Smooth muscle cell (in vitro differentiated cells): ENCODE results near the gene FTH1. TPM values are rescaled to one million over a fixed set of nuclear protein-coding genes. Genes with fewer than 3 reads are reported as not detected.

Source experiments
- DNase-seq: peaks from one replicate; lab custom pipeline; 2025; ENCODE audit not compliant: unreplicated experiment; lab: John Stamatoyannopoulos, UW
- H2AFZ ChIP-seq: fragments of 200-600 bp; sonication (generic); 2 replicates; pipeline ENCODE4 v1.6.0; 2016; ENCODE audit warnings: antibody characterized with exemption, low read depth, mild to moderate bottlenecking
- H3F3A ChIP-seq: fragments of 200-600 bp; sonication (generic); 2 replicates; pipeline ENCODE4 v1.6.0; 2017; ENCODE audit warnings: antibody characterized with exemption, low read depth
- H3K27ac ChIP-seq: fragments of 200-600 bp; sonication (generic); 2 replicates; pipeline ENCODE4 v1.5.1; 2016; ENCODE audit warnings: low read depth, mild to moderate bottlenecking
- H3K27me3 ChIP-seq: fragments of 200-600 bp; sonication (generic); 2 replicates; pipeline ENCODE4 v1.6.1; 2016; ENCODE audit warnings: low read depth, mild to moderate bottlenecking
- H3K36me3 ChIP-seq: fragments of 200-600 bp; sonication (generic); 2 replicates; pipeline ENCODE4 v1.5.1; 2016; ENCODE audit warnings: low read depth
- H3K4me1 ChIP-seq: fragments of 200-600 bp; sonication (generic); 2 replicates; pipeline ENCODE4 v1.5.1; 2016; ENCODE audit warnings: low read depth
- H3K4me2 ChIP-seq: fragments of 200-600 bp; sonication (generic); 2 replicates; pipeline ENCODE4 v1.6.0; 2016; ENCODE audit warnings: mild to moderate bottlenecking
- H3K4me3 ChIP-seq: fragments of 200-600 bp; sonication (generic); 2 replicates; pipeline ENCODE4 v1.5.1; 2016; ENCODE audit warnings: mild to moderate bottlenecking
- H3K79me2 ChIP-seq: fragments of 200-600 bp; sonication (generic); 2 replicates; pipeline ENCODE4 v1.6.0; 2016; ENCODE audit warnings: low read depth, mild to moderate bottlenecking
- H3K9ac ChIP-seq: fragments of 200-600 bp; sonication (generic); 2 replicates; pipeline ENCODE4 v1.6.0; 2016; ENCODE audit warnings: low read depth
- H3K9me3 ChIP-seq: fragments of 200-600 bp; sonication (generic); replicated peaks from 2 replicates; pipeline ENCODE4 v1.5.1; 2016; ENCODE audit warnings: low read depth
- H4K20me1 ChIP-seq: fragments of 200-600 bp; sonication (generic); 2 replicates; pipeline ENCODE4 v1.6.0; 2016; ENCODE audit warnings: low read depth
- WGBS: methylation state at CpG from one replicate; pipeline ENCODE4 v1.1.7; 2016; ENCODE audit warnings: low lambda C conversion rate; 5-methylcytosine and 5-hydroxymethylcytosine counted together
- polyA plus RNA-seq: library from polyadenylated mRNA; unstranded; fragments of >200 nt; fragmentation: Nextera tagmentation; extraction: Ambion mirVana; gene quantifications from 2 replicates; pipeline ENCODE4 v1.2.1, GENCODE V29; 2016
- total RNA-seq: library from RNA; depleted of rRNA; stranded (reverse); fragments of >200 nt; gene quantifications from 2 replicates; pipeline ENCODE4 v1.2.3, GENCODE V29; 2014
- TF ChIP-seq, protein P1 (sequence below): fragments of 200-600 bp; sonication (generic); IDR thresholded peaks from 2 replicates; pipeline ENCODE4 v1.5.1; 2017; ENCODE audit warnings: borderline replicate concordance, mild to moderate bottlenecking, antibody characterized with exemption; ENCODE audit not compliant: insufficient read depth, poor library complexity, severe bottlenecking

Gene FTH1
- total and polyA plus RNA-seq, 2 experiments from 2014 or later: 1,173 to 6,048 TPM

GRCh38 chr11:61950035-61950547, 17.3 kb downstream of the FTH1 start, which contains the start of gene BEST1:
Gene BEST1, plus strand, starts transcription at chr11:61950351. Its CDS starts 1,456 bp downstream, at chr11:61951807.
- TF ChIP-seq, protein P1, sequence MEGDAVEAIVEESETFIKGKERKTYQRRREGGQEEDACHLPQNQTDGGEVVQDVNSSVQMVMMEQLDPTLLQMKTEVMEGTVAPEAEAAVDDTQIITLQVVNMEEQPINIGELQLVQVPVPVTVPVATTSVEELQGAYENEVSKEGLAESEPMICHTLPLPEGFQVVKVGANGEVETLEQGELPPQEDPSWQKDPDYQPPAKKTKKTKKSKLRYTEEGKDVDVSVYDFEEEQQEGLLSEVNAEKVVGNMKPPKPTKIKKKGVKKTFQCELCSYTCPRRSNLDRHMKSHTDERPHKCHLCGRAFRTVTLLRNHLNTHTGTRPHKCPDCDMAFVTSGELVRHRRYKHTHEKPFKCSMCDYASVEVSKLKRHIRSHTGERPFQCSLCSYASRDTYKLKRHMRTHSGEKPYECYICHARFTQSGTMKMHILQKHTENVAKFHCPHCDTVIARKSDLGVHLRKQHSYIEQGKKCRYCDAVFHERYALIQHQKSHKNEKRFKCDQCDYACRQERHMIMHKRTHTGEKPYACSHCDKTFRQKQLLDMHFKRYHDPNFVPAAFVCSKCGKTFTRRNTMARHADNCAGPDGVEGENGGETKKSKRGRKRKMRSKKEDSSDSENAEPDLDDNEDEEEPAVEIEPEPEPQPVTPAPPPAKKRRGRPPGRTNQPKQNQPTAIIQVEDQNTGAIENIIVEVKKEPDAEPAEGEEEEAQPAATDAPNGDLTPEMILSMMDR: no peak
- Histone ChIP-seq H2AFZ (peak within 1 kb of the TSS; percentile 54), H3K36me3 (no peaks in the 10 kb centered on the region), H4K20me1 (no peaks in the 10 kb centered on the region), H3K27me3 (no peaks in the 10 kb centered on the region), H3K27ac (peak within 1 kb of the TSS; percentile 68), H3K4me1 (peaks cover 3% of the 10 kb centered on the region), H3K4me3 (no peak within 1 kb of the TSS), H3K9ac (peak within 1 kb of the TSS; percentile 43), H3K79me2 (no peaks in the 10 kb centered on the region), H3K4me2 (peak within 1 kb of the TSS; percentile 33), H3F3A (no peaks in the 10 kb centered on the region), H3K9me3 (no peaks in the 10 kb centered on the region)
- DNase-seq: no peak
- 95% methylated on average over 8 of the region's 8 CpGs for WGBS

- Histone ChIP-seq H3K4me3 (no peak overlapping the region), H3K79me2 (no peaks in the 10 kb centered on the region), H3K9me3 (no peaks in the 10 kb centered on the region), H3F3A (no peaks in the 10 kb centered on the region), H3K9ac (peak overlapping the region; percentile 43), H3K4me1 (no peaks in the 10 kb centered on the region), H3K27ac (peak overlapping the region; percentile 68), H3K36me3 (no peaks in the 10 kb centered on the region), H4K20me1 (no peaks in the 10 kb centered on the region), H2AFZ (peak overlapping the region; percentile 54), H3K27me3 (no peaks in the 10 kb centered on the region), H3K4me2 (peak overlapping the region; percentile 33)
- DNase-seq: peak; percentile 65
- TF ChIP-seq, protein P1: no peak
- 49% methylated on average over 9 of the region's 9 CpGs for WGBS
Observed at GRCh38 chr11:61949169-61950034, 18.0 kb downstream of the FTH1 start.

GRCh38 chr11:61948505-61948904, 18.9 kb downstream of the FTH1 start:
- no peak for DNase-seq
- Histone ChIP-seq H3K27ac (no peak overlapping the region), H3K9me3 (no peaks in the 10 kb centered on the region), H4K20me1 (no peaks in the 10 kb centered on the region), H3K27me3 (peaks cover under 1% of the 10 kb centered on the region), H3K36me3 (no peaks in the 10 kb centered on the region), H3K79me2 (no peaks in the 10 kb centered on the region), H3K4me3 (no peak overlapping the region), H3K4me1 (no peaks in the 10 kb centered on the region), H3K4me2 (no peak overlapping the region), H3K9ac (no peak overlapping the region), H3F3A (no peaks in the 10 kb centered on the region), H2AFZ (no peak overlapping the region)
- WGBS: 91% methylated on average over 7 of the region's 7 CpGs
- TF ChIP-seq, protein P1: no peak
